GM12878 (cell line): ENCODE data around the gene STARD8. TPM values are rescaled to one million over a fixed set of nuclear protein-coding genes. Genes with fewer than 3 reads are reported as not detected.
A peak's percentile ranks its signal among the peaks of the same experiment; 100 is the strongest.
"Not testable (repeated sequence)": the region's sequence is repeated elsewhere in the genome, so short reads cannot be mapped to it uniquely, and the experiment has no call there.

Experiments used
- ATAC-seq: fragments of 200-7000 bp; cut with Tn5 transposase; 3 replicates; pipeline ENCODE4 v1.9.1; 2020; ENCODE audit warnings: mild to moderate bottlenecking, moderate library complexity
- BruUV-seq: library from RNA; stranded (reverse); fragments of 400-500 nt; replicated peaks from 2 replicates; lab custom pipeline; 2021; lab: Mats Ljungman, UMichigan
- CTCF ChIA-PET: fragments of 300-600 bp; sonication (Branson Sonifier 250); formaldehyde crosslinking; extraction: SDS; loops from one replicate; lab custom pipeline; 2021; ENCODE audit warnings: inconsistent platforms; lab: Yijun Ruan, JAX
- POLR2A ChIA-PET: fragments of 350-600 bp; formaldehyde crosslinking; extraction: SDS; loops from one replicate; lab custom pipeline; 2021; ENCODE audit warnings: inconsistent platforms; lab: Charles Lee
- RAD21 ChIA-PET: fragments of 300-600 bp; sonication (Branson Sonifier 250); formaldehyde crosslinking; loops from one replicate; lab custom pipeline; 2023; ENCODE audit warnings: antibody characterized with exemption; ENCODE audit not compliant: unreplicated experiment; lab: Charles Lee
- SMC1A ChIA-PET: fragments of 300-600 bp; sonication (Branson Sonifier 250); formaldehyde crosslinking; loops from one replicate; lab custom pipeline; 2023; ENCODE audit not compliant: unreplicated experiment, uncharacterized antibody; lab: Charles Lee
- DNase-seq: peaks from one replicate; pipeline ENCODE4 v3.0.0-alpha.2; 2011; ENCODE audit warnings: low read depth, low spot score
- FAIRE-seq: peaks from 3 replicates; lab custom pipeline; 2011; peaks lifted over from hg19 to GRCh38; lab: Jason Lieb, UNC
- H2AFZ ChIP-seq: 2 replicates; pipeline ENCODE4 v1.6.0; 2011; ENCODE audit warnings: low read depth, low read length, control low read depth; ENCODE audit not compliant: control insufficient read depth
- H3K27ac ChIP-seq: 2 replicates; pipeline ENCODE4 v1.5.1; 2011; ENCODE audit warnings: control low read depth; ENCODE audit not compliant: control insufficient read depth, insufficient read depth
- H3K27me3 ChIP-seq, 2 experiments: replicated peaks in 1 of 2; 2 replicates each; pipeline versions ENCODE4 v1.6.0 to v1.6.1; 2011; ENCODE audit warnings: low read length in 1 of 2; ENCODE audit not compliant: control insufficient read depth in 2 of 2, insufficient read depth in 2 of 2
- H3K36me3 ChIP-seq, 2 experiments: 2 replicates each; pipeline ENCODE4 v1.5.1; 2011; ENCODE audit warnings: low read length in 1 of 2; ENCODE audit not compliant: control insufficient read depth in 2 of 2, insufficient read depth in 2 of 2
- H3K4me1 ChIP-seq: 2 replicates; pipeline ENCODE4 v1.6.1; 2011; ENCODE audit warnings: mild to moderate bottlenecking, low read length, moderate library complexity, mixed read lengths; ENCODE audit not compliant: control insufficient read depth, insufficient read depth
- H3K4me2 ChIP-seq: 2 replicates; pipeline ENCODE4 v1.6.0; 2011; ENCODE audit warnings: control low read depth; ENCODE audit not compliant: control insufficient read depth, insufficient read depth
- H3K4me3 ChIP-seq: fragments of 200-600 bp; sonication (generic); 2 replicates; pipeline ENCODE4 v1.5.1; 2016
- H3K79me2 ChIP-seq: 2 replicates; pipeline ENCODE4 v1.6.0; 2011; ENCODE audit warnings: low read length; ENCODE audit not compliant: control insufficient read depth, insufficient read depth
- H3K9ac ChIP-seq: 2 replicates; pipeline ENCODE4 v1.8.0; 2011; ENCODE audit warnings: low read length, control low read depth, mixed read lengths; ENCODE audit not compliant: control insufficient read depth, insufficient read depth
- H3K9me3 ChIP-seq: replicated peaks from 3 replicates; pipeline ENCODE4 v1.5.1; 2011; ENCODE audit warnings: mild to moderate bottlenecking, low read length; ENCODE audit not compliant: control insufficient read depth, insufficient read depth
- H4K20me1 ChIP-seq: 2 replicates; pipeline ENCODE4 v1.6.0; 2011; ENCODE audit not compliant: control insufficient read depth, insufficient read depth
- BACH1 ChIP-seq: fragments of 450-650 bp; IDR thresholded peaks from 2 replicates; pipeline ENCODE4 v1.6.1; 2017; ENCODE audit warnings: mild to moderate bottlenecking, borderline replicate concordance
- CHD2 ChIP-seq: IDR thresholded peaks from 2 replicates; pipeline ENCODE4 v1.6.1; 2011; ENCODE audit warnings: low read depth, low read length, improper control_type of control experiment, borderline replicate concordance
- CHD4 ChIP-seq: fragments of 200-600 bp; sonication (generic); IDR thresholded peaks from 2 replicates; pipeline ENCODE4 v1.6.1; 2016; ENCODE audit warnings: mild to moderate bottlenecking
- EP300 ChIP-seq, 2 experiments: fragments of 150-350 bp in 1 of 2; IDR thresholded peaks; 2 replicates each; pipeline ENCODE4 v1.6.1; 2011 to 2012; ENCODE audit warnings: low read depth in 2 of 2, low read length in 2 of 2, borderline replicate concordance in 1 of 2, improper control_type of control experiment in 1 of 2, inconsistent platforms in 1 of 2; ENCODE audit not compliant: control insufficient read depth in 1 of 2
- KAT2A ChIP-seq: conservative IDR thresholded peaks from 2 replicates; pipeline ENCODE4 v1.6.1; 2011; ENCODE audit warnings: low read depth, low read length; ENCODE audit not compliant: control insufficient read depth
- LARP7 ChIP-seq: fragments of 450-650 bp; IDR thresholded peaks from 2 replicates; pipeline ENCODE4 v1.6.1; 2017; ENCODE audit warnings: mild to moderate bottlenecking
- MEF2B ChIP-seq: fragments of 450-650 bp; IDR thresholded peaks from 2 replicates; pipeline ENCODE4 v1.6.1; 2018; ENCODE audit warnings: mild to moderate bottlenecking, moderate library complexity; ENCODE audit not compliant: partially characterized antibody, poor library complexity, severe bottlenecking
- RAD21 ChIP-seq: IDR thresholded peaks from 2 replicates; pipeline ENCODE4 v1.6.1; 2011; ENCODE audit warnings: mild to moderate bottlenecking, low read depth, low read length, moderate library complexity; ENCODE audit not compliant: insufficient read depth
- RBBP5 ChIP-seq: fragments of 200-600 bp; sonication (generic); conservative IDR thresholded peaks from 2 replicates; pipeline ENCODE4 v1.6.1; 2016
- SREBF2 ChIP-seq: IDR thresholded peaks from 2 replicates; pipeline ENCODE4 v1.6.1; 2012; ENCODE audit warnings: mild to moderate bottlenecking, low read length
- WGBS: methylation state at CpG from one replicate; pipeline ENCODE4 v1.1.6; 2016; ENCODE audit warnings: low lambda C conversion rate; ENCODE audit not compliant: insufficient replicate concordance, insufficient coverage; ENCODE audit errors: missing lambda C conversion rate; 5-methylcytosine and 5-hydroxymethylcytosine counted together
- in situ Hi-C: fragments of 300-500 bp; cut with MboI; formaldehyde crosslinking; loops from 9 replicates; pipeline ENCODE4 v1.14.3; 2018; ENCODE audit warnings: mixed read lengths
- intact Hi-C: fragments of 100-400 bp; cut with micrococcal nuclease; formaldehyde crosslinking; loops from one replicate; pipeline ENCODE4 v1.14.2; 2022; ENCODE audit not compliant: unreplicated experiment
- polyA plus RNA-seq, 11 experiments: library from polyadenylated mRNA; depleted of rRNA in 4 of 11; unstranded in 6 of 11; stranded (reverse) in 5 of 11; fragments of >200 nt; fragmentation: Nextera tagmentation in 4 of 11; fragmentation: Illumina TruSeq in 1 of 11; extraction: Ambion mirVana in 4 of 11; extraction: Trizol in 1 of 11; gene quantifications; 1 replicate in 1 of 11; 2 replicates in 10 of 11; pipeline versions ENCODE4 v1.2.1 to v1.2.3, GENCODE V29; 2011 to 2016; ENCODE audit warnings: inconsistent platforms in 2 of 11, missing spikeins in 2 of 11, low read depth in 1 of 11
- total RNA-seq, 4 experiments: library from RNA; depleted of rRNA in 3 of 4; stranded (reverse); fragments of >200 nt in 3 of 4; fragmentation: Illumina TruSeq in 1 of 4; extraction: Trizol in 1 of 4; gene quantifications; 2 replicates each; pipeline versions ENCODE4 v1.2.1 to v1.2.3, GENCODE V29; 2013 to 2021
- TF ChIP-seq, protein P1 (sequence below), 3 experiments: IDR thresholded peaks in 2 of 3; conservative IDR thresholded peaks in 1 of 3; 2 replicates each; pipeline ENCODE4 v1.5.1; 2011; ENCODE audit warnings: low read depth in 3 of 3, low read length in 3 of 3, mild to moderate bottlenecking in 3 of 3, control low read depth in 2 of 3, moderate library complexity in 2 of 3, inconsistent platforms in 1 of 3, mixed read lengths in 1 of 3; ENCODE audit not compliant: control insufficient read depth in 2 of 3, insufficient read depth in 1 of 3; ENCODE audit errors: extremely low read depth in 1 of 3
- TF ChIP-seq, protein P2 (sequence below): fragments of 450-650 bp; conservative IDR thresholded peaks from 2 replicates; pipeline ENCODE4 v1.6.1; 2017; ENCODE audit warnings: mild to moderate bottlenecking, moderate library complexity

Gene STARD8
- total and polyA plus RNA-seq, 10 of the 15 experiments (the other 5 are each of a cell fraction or from before 2014, with no cell fraction given) = 0.03 to 0.14 (median 0.07) TPM; not detected in 6

DNA sequence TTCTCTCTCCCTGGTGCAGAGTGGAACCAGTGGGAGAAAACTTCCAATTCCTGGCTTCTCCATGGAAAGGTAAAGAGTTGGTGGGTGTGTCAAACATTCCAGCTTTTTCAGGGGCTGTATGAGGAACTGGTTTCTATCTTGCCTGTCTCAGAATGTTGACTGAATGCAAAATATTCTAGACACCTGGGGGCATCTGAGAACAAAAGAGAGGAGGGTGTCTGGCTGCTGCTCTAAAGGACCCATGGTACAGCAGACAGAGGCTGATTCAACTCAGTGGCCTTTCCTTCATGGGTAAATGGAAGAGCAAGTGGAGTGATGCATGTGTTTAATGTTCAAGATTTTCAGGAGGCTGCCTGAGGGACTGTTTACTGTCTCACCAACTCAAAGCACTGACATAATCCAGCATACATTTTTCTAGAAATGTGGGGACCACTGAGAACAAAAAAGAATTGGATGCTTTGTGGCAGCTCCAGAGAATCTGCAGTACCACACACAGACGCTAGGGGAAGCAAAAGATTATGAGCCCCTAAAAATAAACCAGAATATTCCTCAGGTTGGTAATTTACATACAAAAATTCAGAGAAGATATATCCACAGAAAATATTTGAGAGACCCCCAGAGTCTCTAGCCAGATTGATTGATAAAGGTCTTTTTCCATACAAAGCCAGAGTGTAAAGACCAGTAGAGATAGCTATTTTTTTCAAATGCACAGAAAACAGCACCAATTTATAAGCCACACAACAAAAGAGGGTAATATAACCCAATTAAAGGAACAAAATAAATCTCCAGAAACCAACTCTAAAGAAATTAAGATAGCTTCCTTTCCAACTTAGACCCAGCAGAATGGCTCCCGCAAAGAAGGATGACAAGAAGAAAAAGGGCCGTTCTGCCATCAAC lies 48.0 kb upstream of the STARD8 start:
- in situ Hi-C loops (no loop called here), intact Hi-C loops (no loop called here)
- no peaks in the 10 kb centered on the region for H3K79me2 ChIP-seq
- ChIA-PET SMC1A (no interaction called here), POLR2A (no interaction called here), CTCF (interaction anchor here (1.1 to 1.9 kb wide), 2 partner anchors 14 to 28 kb away, joined by 4 to 8 read pairs; no protein-coding TSS in a partner anchor), RAD21 (interaction anchor here (1.2 kb wide), 1 partner anchor 403 kb away, joined by 3 read pairs; no protein-coding TSS in a partner anchor)
- no peak overlapping the region for H2AFZ ChIP-seq
- FAIRE-seq = no peak
- no peak overlapping the region for H3K27ac ChIP-seq
- no TSS peak for BruUV-seq
- no peaks in the 10 kb centered on the region for H3K36me3 ChIP-seq
- ATAC-seq = no peak
- no peak overlapping the region for H3K4me2 ChIP-seq
- TF ChIP-seq LARP7 (no peak), RBBP5 (no peak), EP300 (IDR thresholded peaks at IDR 0.05; ENCODE audit: borderline replicate concordance in 1 of 2, control insufficient read depth in 1 of 2, low read depth in 2 of 2, low read length in 2 of 2) (no peak), KAT2A (no peak), CHD4 (no peak), RAD21 (peak; percentile 14; the same call in 1 of the 2 replicates), SREBF2 (no peak), BACH1 (no peak), MEF2B (no peak), CHD2 (no peak)
- TF ChIP-seq, protein P1, sequence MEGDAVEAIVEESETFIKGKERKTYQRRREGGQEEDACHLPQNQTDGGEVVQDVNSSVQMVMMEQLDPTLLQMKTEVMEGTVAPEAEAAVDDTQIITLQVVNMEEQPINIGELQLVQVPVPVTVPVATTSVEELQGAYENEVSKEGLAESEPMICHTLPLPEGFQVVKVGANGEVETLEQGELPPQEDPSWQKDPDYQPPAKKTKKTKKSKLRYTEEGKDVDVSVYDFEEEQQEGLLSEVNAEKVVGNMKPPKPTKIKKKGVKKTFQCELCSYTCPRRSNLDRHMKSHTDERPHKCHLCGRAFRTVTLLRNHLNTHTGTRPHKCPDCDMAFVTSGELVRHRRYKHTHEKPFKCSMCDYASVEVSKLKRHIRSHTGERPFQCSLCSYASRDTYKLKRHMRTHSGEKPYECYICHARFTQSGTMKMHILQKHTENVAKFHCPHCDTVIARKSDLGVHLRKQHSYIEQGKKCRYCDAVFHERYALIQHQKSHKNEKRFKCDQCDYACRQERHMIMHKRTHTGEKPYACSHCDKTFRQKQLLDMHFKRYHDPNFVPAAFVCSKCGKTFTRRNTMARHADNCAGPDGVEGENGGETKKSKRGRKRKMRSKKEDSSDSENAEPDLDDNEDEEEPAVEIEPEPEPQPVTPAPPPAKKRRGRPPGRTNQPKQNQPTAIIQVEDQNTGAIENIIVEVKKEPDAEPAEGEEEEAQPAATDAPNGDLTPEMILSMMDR (IDR thresholded peaks at IDR 0.05 in 2 of 3, conservative IDR thresholded peaks at IDR 0.05 in 1 of 3; ENCODE audit: control insufficient read depth in 2 of 3, extremely low read depth in 1 of 3, insufficient read depth in 1 of 3, low read depth in 3 of 3, low read length in 3 of 3) = peak; percentile 15 to 59 (median 53); a peak in 5 of 6 replicates
- TF ChIP-seq, protein P2, sequence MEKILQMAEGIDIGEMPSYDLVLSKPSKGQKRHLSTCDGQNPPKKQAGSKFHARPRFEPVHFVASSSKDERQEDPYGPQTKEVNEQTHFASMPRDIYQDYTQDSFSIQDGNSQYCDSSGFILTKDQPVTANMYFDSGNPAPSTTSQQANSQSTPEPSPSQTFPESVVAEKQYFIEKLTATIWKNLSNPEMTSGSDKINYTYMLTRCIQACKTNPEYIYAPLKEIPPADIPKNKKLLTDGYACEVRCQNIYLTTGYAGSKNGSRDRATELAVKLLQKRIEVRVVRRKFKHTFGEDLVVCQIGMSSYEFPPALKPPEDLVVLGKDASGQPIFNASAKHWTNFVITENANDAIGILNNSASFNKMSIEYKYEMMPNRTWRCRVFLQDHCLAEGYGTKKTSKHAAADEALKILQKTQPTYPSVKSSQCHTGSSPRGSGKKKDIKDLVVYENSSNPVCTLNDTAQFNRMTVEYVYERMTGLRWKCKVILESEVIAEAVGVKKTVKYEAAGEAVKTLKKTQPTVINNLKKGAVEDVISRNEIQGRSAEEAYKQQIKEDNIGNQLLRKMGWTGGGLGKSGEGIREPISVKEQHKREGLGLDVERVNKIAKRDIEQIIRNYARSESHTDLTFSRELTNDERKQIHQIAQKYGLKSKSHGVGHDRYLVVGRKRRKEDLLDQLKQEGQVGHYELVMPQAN = no peak
- no peak overlapping the region for H3K4me3 ChIP-seq
- no peaks in the 10 kb centered on the region for H3K4me1 ChIP-seq
- no peaks in the 10 kb centered on the region; the same call in 2 of the 3 replicates for H3K9me3 ChIP-seq
- H4K20me1 ChIP-seq = no peaks in the 10 kb centered on the region
- DNase-seq = no peak
- H3K9ac ChIP-seq = no peak overlapping the region
- WGBS = 60% methylated on average over 3 of the region's 3 CpGs
- no peaks in the 10 kb centered on the region for H3K27me3 ChIP-seq

DNA sequence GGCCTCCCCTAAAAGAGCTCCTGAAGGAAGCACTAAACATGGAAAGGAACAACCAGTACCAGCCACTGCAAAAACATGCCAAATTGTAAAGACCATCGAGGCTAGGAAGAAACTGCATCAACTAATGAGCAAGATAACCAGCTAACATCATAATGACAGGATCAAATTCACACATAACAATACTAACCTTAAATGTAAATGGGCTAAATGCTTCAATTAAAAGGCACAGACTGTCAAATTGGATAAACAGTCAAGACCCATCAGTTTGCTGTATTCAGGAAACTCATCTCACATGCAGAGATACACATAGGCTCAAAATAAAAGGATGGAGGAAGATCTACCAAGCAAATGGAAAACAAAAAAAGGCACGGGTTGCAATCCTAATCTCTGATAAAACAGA lies 43.2 kb upstream of the STARD8 start:
- ATAC-seq, H3K27me3 ChIP-seq, RAD21 ChIA-PET, H4K20me1 ChIP-seq, FAIRE-seq, POLR2A ChIA-PET, H3K9ac ChIP-seq, H3K9me3 ChIP-seq, H3K4me3 ChIP-seq, intact Hi-C loops, BruUV-seq, SMC1A ChIA-PET, in situ Hi-C loops, H3K36me3 ChIP-seq, H3K4me1 ChIP-seq, H3K79me2 ChIP-seq, DNase-seq, CTCF ChIA-PET, H3K27ac ChIP-seq, H2AFZ ChIP-seq, H3K4me2 ChIP-seq: not testable (repeated sequence)
- WGBS = 25% methylated on average over 2 of the region's 2 CpGs
